Astrocyte (in vitro differentiated cells and primary cell): ENCODE results near the gene IQGAP3. TPM values are rescaled to one million over a fixed set of nuclear protein-coding genes. Genes with fewer than 3 reads are reported as not detected.

Source experiments
- DNase-seq: peaks from one replicate; pipeline ENCODE4 v3.0.0-alpha.2; 2010; ENCODE audit warnings: low read depth
- FAIRE-seq: peaks from 2 replicates; lab custom pipeline; 2011; peaks lifted over from hg19 to GRCh38; lab: Jason Lieb, UNC
- H2AFZ ChIP-seq: 2 replicates; pipeline ENCODE4 v1.6.0; 2012; ENCODE audit warnings: low read depth, low read length, inconsistent platforms
- H3K27ac ChIP-seq: 2 replicates; pipeline ENCODE4 v1.5.1; 2011; ENCODE audit warnings: low read depth, low read length, inconsistent platforms
- H3K27me3 ChIP-seq: 2 replicates; pipeline ENCODE4 v1.6.0; 2011; ENCODE audit warnings: low read length, inconsistent platforms; ENCODE audit not compliant: insufficient read depth
- H3K36me3 ChIP-seq: 2 replicates; pipeline ENCODE4 v1.5.1; 2011; ENCODE audit warnings: low read length, inconsistent platforms; ENCODE audit not compliant: insufficient read depth
- H3K4me1 ChIP-seq: 2 replicates; pipeline ENCODE4 v1.5.1; 2011; ENCODE audit warnings: low read length, inconsistent platforms; ENCODE audit not compliant: insufficient read depth
- H3K4me2 ChIP-seq: 2 replicates; pipeline ENCODE4 v1.6.0; 2012; ENCODE audit warnings: low read length, inconsistent platforms
- H3K4me3 ChIP-seq: 2 replicates; pipeline ENCODE4 v1.5.1; 2011; ENCODE audit warnings: low read depth, mild to moderate bottlenecking, low read length, inconsistent platforms; ENCODE audit not compliant: insufficient read depth
- H3K79me2 ChIP-seq: 2 replicates; pipeline ENCODE4 v1.6.0; 2012; ENCODE audit warnings: mild to moderate bottlenecking, low read length, inconsistent platforms; ENCODE audit not compliant: insufficient read depth
- H3K9ac ChIP-seq: 2 replicates; pipeline ENCODE4 v1.6.0; 2012; ENCODE audit warnings: mild to moderate bottlenecking, low read length, inconsistent platforms
- H3K9me3 ChIP-seq: 2 replicates; pipeline ENCODE4 v1.5.1; 2012; ENCODE audit warnings: low read depth, mild to moderate bottlenecking, low read length, inconsistent platforms; ENCODE audit not compliant: insufficient read depth
- H4K20me1 ChIP-seq: 2 replicates; pipeline ENCODE4 v1.6.0; 2012; ENCODE audit warnings: low read length, inconsistent platforms; ENCODE audit not compliant: insufficient read depth
- H3K27ac Mint-ChIP-seq: one replicate; pipeline ENCODE4 v1.8.0; 2021; ENCODE audit warnings: mild to moderate bottlenecking, mixed read lengths; ENCODE audit not compliant: unreplicated experiment
- H3K27me3 Mint-ChIP-seq: one replicate; pipeline ENCODE4 v1.8.0; 2021; ENCODE audit warnings: low read depth, mixed read lengths; ENCODE audit not compliant: unreplicated experiment
- H3K36me3 Mint-ChIP-seq: one replicate; pipeline ENCODE4 v1.8.0; 2021; ENCODE audit warnings: low read depth, mixed read lengths; ENCODE audit not compliant: unreplicated experiment
- H3K4me1 Mint-ChIP-seq: one replicate; pipeline ENCODE4 v1.8.0; 2021; ENCODE audit warnings: low read depth, mixed read lengths; ENCODE audit not compliant: unreplicated experiment
- H3K4me3 Mint-ChIP-seq: one replicate; pipeline ENCODE4 v1.8.0; 2021; ENCODE audit warnings: mild to moderate bottlenecking, moderate library complexity, mixed read lengths; ENCODE audit not compliant: unreplicated experiment
- H3K9me3 Mint-ChIP-seq: one replicate; pipeline ENCODE4 v1.8.0; 2021; ENCODE audit warnings: mild to moderate bottlenecking, mixed read lengths; ENCODE audit not compliant: unreplicated experiment
- CTCF ChIP-seq: IDR thresholded peaks from 2 replicates; pipeline ENCODE4 v1.5.1; 2011; ENCODE audit warnings: low read depth, mild to moderate bottlenecking, inconsistent platforms, low read length, moderate library complexity; ENCODE audit not compliant: insufficient read depth
- EZH2 ChIP-seq: IDR thresholded peaks from 2 replicates; pipeline ENCODE4 v1.6.1; 2012; ENCODE audit warnings: mild to moderate bottlenecking, low read length, inconsistent platforms; ENCODE audit not compliant: insufficient read depth
- total RNA-seq: library from RNA; stranded (reverse); gene quantifications from 2 replicates; pipeline ENCODE4 v1.2.1, GENCODE V29; 2021

The IQGAP3 gene
- total RNA-seq, 1 donor from 2014 or later: 2.2 TPM

GRCh38 chr1:156549831-156550230, 22.5 kb downstream of the IQGAP3 start:
- DNase-seq (no peak), FAIRE-seq (no peak)
- Mint-ChIP-seq H3K4me3 (no peak overlapping the region), H3K27ac (no peak overlapping the region), H3K4me1 (peaks cover 3% of the 10 kb centered on the region), H3K27me3 (peaks cover 3% of the 10 kb centered on the region), H3K9me3 (no peaks in the 10 kb centered on the region), H3K36me3 (no peaks in the 10 kb centered on the region)
- Histone ChIP-seq H3K4me1 (no peaks in the 10 kb centered on the region), H3K9me3 (no peaks in the 10 kb centered on the region), H3K4me3 (no peak overlapping the region), H3K36me3 (peaks cover 22% of the 10 kb centered on the region), H3K27ac (no peak overlapping the region), H2AFZ (no peak overlapping the region), H3K79me2 (no peaks in the 10 kb centered on the region), H3K9ac (no peak overlapping the region), H4K20me1 (no peaks in the 10 kb centered on the region), H3K27me3 (no peaks in the 10 kb centered on the region), H3K4me2 (no peak overlapping the region)
- TF ChIP-seq CTCF (no peak), EZH2 (no peak)

- Histone ChIP-seq H3K9me3 (no peaks in the 10 kb centered on the region), H4K20me1 (no peaks in the 10 kb centered on the region), H3K9ac (no peak overlapping the region), H3K4me3 (no peak overlapping the region), H3K27me3 (no peaks in the 10 kb centered on the region), H3K36me3 (peaks cover 22% of the 10 kb centered on the region), H3K27ac (no peak overlapping the region), H2AFZ (no peak overlapping the region), H3K4me2 (no peak overlapping the region), H3K79me2 (no peaks in the 10 kb centered on the region), H3K4me1 (no peaks in the 10 kb centered on the region)
- no peak for TF ChIP-seq EZH2
- FAIRE-seq (no peak), DNase-seq (no peak)
- H3K4me3 Mint-ChIP-seq: no peak overlapping the region
- H3K36me3 Mint-ChIP-seq: no peaks in the 10 kb centered on the region
- peaks cover 3% of the 10 kb centered on the region for H3K27me3 Mint-ChIP-seq
- H3K9me3 Mint-ChIP-seq: no peaks in the 10 kb centered on the region
- no peak overlapping the region for H3K27ac Mint-ChIP-seq
- H3K4me1 Mint-ChIP-seq: peaks cover 3% of the 10 kb centered on the region
Observed at GRCh38 chr1:156549390-156549789, 23.0 kb downstream of the IQGAP3 start.

- H3K36me3 Mint-ChIP-seq: no peaks in the 10 kb centered on the region
- no peak overlapping the region for H3K4me3 Mint-ChIP-seq
- peaks cover 19% of the 10 kb centered on the region for H3K36me3 ChIP-seq
- H3K9ac ChIP-seq: no peak overlapping the region
- no peak for DNase-seq
- H3K4me1 Mint-ChIP-seq: peaks cover 3% of the 10 kb centered on the region
- H3K27me3 Mint-ChIP-seq: peaks cover 4% of the 10 kb centered on the region
- H3K27me3 ChIP-seq: no peaks in the 10 kb centered on the region
- no peaks in the 10 kb centered on the region for H3K9me3 ChIP-seq
- no peaks in the 10 kb centered on the region for H3K9me3 Mint-ChIP-seq
- no peak overlapping the region for H2AFZ ChIP-seq
- H3K27ac ChIP-seq: no peak overlapping the region
- no peak for FAIRE-seq
- H3K4me1 ChIP-seq: no peaks in the 10 kb centered on the region
- TF ChIP-seq CTCF (no peak), EZH2 (no peak)
- H3K4me3 ChIP-seq: no peak overlapping the region
- no peak overlapping the region for H3K27ac Mint-ChIP-seq
- no peaks in the 10 kb centered on the region for H4K20me1 ChIP-seq
- H3K4me2 ChIP-seq: no peak overlapping the region
- no peaks in the 10 kb centered on the region for H3K79me2 ChIP-seq
Observed at GRCh38 chr1:156547982-156548381, 24.4 kb downstream of the IQGAP3 start.
